PC-3 (cell line): ENCODE results near the gene GAS7.

ENCODE experiments used
- CTCF ChIP-seq: fragments of 300-600 bp; sonication (generic); conservative IDR thresholded peaks from 2 replicates; pipeline ENCODE4 v1.5.1; 2017; ENCODE audit warnings: antibody characterized with exemption, low read depth, mild to moderate bottlenecking, low read length
- EZH2 ChIP-seq: fragments of 300-600 bp; sonication (generic); IDR thresholded peaks from one replicate; pipeline ENCODE4 v1.6.1; 2017; ENCODE audit warnings: antibody characterized with exemption, mild to moderate bottlenecking, low read length; ENCODE audit not compliant: unreplicated experiment

- TF ChIP-seq CTCF (no peak), EZH2 (no peak)
Observed at GRCh38 chr17:9977180-9977575, 221.2 kb downstream of the GAS7 start.
